Subcutaneous adipose tissue (tissue), 4 donors: ENCODE data around the gene DUSP22. TPM values are rescaled to one million over a fixed set of nuclear protein-coding genes. Genes with fewer than 3 reads are reported as not detected.

Experiments used
- total RNA-seq, 4 donors: library from RNA; depleted of rRNA; stranded (reverse); fragments of >200 nt; gene quantifications; one replicate each; pipeline ENCODE4 v1.1.0, GENCODE V29; 2016
- TF ChIP-seq, protein P1 (sequence below): fragments of 450-650 bp; IDR thresholded peaks from one replicate; pipeline ENCODE4 v1.5.1; 2016; ENCODE audit warnings: low read depth, mild to moderate bottlenecking, control low read depth, antibody characterized with exemption, moderate library complexity

DUSP22 gene
- total RNA-seq, 4 donors from 2014 or later: 54.0 to 88.9 (median 64.9) TPM

DNA sequence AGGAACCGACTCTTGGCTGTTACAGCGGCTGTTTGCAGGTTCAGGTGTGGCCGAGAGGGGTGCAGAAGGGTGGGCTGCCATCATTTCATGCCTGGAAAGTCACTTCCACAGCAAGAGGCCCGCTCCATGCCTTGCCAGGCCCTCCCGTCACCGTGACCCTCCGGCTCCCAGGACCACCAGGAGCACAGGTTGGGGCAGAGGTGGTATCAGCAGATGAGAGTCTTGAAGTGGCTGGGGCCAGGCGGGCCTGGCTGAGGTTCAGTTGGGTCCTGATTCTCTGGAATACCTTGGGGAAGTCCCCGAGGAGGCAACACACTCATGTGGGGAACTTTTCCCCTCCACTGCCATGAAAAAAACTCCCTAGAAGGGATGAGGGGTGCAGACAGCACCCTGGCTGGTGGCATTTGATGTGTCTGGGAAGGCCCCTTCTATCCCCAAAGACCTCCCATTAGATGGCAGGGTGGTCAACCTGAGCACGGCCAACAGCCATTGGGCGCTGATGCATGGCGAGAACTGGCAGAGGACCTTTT lies 65.0 kb downstream of the DUSP22 start:
- TF ChIP-seq, protein P1, sequence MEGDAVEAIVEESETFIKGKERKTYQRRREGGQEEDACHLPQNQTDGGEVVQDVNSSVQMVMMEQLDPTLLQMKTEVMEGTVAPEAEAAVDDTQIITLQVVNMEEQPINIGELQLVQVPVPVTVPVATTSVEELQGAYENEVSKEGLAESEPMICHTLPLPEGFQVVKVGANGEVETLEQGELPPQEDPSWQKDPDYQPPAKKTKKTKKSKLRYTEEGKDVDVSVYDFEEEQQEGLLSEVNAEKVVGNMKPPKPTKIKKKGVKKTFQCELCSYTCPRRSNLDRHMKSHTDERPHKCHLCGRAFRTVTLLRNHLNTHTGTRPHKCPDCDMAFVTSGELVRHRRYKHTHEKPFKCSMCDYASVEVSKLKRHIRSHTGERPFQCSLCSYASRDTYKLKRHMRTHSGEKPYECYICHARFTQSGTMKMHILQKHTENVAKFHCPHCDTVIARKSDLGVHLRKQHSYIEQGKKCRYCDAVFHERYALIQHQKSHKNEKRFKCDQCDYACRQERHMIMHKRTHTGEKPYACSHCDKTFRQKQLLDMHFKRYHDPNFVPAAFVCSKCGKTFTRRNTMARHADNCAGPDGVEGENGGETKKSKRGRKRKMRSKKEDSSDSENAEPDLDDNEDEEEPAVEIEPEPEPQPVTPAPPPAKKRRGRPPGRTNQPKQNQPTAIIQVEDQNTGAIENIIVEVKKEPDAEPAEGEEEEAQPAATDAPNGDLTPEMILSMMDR: no peak

DNA sequence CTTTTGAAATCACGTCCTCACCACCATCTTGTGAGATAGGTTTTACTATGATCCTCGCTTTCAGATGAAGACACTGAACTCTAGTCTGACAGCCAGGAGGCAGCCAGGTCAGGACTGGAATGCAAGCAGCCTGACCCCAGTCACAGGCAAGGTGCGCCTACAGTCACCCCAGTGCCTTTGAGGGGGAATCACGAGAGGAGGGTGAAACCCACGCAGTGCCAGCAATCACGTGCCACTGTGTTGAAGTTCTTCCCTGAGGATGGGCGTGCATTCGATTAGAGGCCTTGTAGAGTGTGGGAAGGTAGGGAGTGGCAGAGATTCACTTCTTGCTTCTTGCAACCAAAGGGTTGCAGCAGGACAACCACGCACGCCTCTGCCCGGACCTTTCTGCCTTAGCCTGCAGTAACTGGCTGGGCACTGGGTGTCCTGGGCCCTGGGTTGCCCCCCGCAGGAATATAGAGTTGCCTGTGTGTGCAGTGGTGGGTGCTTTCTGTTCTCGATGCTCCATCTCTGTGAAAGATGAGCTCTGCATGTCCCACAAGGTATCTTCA lies 65.6 kb downstream of the DUSP22 start:
- TF ChIP-seq, protein P1: no peak

DNA sequence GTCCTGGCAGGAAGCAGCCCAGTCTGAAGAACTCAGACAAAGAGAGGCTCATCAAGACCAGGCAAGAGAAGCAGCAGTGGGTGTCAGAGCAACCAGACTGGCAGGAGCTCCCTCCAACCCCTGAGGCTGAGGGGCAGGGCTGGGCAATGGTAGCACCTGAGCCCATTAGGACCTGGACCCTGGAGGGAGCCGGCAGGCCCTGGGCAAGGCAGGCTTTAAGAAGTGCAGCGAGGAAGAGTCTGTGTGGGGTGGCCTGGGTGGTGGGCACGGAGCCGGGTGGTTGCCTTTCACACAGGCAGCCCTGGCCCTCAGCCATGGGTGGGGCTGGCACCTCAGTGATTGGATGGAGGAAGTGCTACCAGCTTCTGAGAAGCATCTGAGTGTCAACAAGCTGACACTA lies 66.1 kb downstream of the DUSP22 start:
- TF ChIP-seq, protein P1: no peak

DNA sequence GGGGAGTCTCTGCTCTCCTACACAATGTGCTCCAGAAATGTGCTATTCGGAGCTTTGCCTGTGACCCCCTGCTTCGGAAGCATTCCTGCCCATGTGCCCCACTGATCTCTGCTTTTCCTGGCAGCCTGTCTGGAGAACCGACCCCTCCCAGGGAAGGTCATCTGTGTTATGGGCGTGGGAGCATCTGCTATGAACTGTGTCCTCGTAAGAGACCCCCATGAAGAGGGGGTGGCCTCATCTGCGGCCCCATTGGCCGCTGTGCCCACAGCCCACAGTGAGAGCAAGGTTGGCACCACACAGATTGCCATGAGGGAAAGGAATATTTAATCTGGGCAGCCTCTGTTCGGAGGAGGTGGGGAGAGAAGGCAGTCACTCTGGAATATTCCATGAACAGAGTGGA lies 66.6 kb downstream of the DUSP22 start:
- TF ChIP-seq, protein P1: no peak

DNA sequence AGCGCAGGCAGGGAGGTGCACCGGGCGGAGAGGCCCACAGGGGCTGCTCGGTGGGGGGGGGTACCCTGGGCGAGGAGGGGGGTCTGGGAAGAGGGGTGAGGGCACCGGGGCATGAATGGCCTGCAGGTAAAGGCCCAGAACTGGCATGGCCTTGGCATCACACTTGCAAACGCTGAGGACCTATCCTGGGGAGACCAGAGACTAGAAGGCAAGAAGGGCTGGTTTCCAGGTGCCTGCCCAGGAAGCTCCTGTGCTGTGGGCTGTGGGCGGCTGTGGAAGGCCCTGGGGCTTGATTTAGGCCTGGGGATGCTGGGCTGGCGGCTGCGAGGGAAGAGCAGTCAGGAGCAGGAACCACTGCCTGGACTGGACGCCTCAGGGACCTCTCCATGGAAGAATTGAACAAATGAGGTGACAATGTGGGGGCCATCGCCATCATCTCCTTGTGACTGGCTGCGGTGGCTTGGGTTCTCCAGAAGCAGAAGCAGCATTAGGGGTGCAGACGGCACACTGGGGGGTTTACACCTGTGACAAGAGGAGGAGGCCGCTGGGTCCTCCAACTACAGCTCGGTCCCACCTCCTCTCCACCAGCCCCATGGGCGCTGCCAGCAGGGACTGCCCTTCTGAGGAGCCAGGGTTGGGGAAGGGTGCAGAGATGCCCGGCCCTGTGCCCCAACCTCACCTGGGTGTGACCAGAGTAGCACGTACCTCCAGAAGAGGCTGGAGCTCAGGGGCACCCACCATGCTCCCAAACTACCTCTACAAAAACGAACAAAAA lies 67.2 kb downstream of the DUSP22 start:
- TF ChIP-seq, protein P1: no peak

DNA sequence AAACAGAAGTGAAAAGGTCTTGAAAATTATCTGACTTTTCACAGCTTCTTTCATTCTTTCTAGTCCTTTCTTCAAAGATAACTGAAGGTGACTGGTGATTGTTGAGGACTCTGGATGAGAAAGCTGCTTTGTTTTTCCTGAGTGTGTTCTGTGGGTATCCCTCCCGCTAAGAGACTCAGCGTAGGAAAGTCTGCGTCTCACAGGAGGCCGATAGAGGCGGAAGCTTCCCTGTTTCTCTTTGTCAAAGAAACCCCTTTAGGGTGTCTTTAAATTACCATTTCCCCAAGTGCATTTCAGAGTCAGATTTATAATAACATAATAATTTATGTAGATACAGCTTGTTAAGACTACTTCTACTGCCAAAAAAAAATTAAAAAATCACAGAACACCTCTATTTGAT lies 68.1 kb downstream of the DUSP22 start:
- TF ChIP-seq, protein P1: no peak

DNA sequence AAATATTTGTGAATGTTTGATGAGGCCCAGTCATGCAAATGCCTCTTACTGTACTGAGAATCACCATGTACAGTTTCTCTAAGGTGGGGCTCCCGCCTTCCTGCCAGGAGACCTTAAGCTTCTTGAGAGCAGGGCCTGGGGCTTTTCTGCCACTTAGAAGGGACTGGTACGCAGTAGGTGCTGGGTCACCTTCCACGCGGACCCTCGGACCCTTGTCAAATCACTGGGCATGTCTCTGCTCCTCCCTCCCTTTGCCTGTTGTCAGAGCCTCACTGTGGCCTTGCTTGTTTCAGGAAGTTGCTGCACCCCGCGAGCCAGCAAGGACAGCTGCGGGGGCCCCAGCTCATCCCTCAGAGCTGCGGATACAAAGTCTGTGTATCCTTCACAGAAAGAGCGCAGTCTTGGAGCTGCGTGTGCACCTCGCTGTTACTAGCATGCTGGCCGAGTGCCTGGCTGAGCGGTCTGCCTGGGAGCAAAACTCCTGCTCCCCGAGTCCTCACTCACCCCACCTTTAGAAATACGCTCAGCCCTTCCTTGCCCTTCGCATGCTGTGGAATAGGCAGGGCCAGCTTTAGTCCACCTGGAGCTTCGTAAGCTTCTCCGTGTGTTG lies 68.6 kb downstream of the DUSP22 start:
- TF ChIP-seq, protein P1: no peak
